ENCODE results near the gene CRHR1. TPM values are rescaled to one million over a fixed set of nuclear protein-coding genes. Genes with fewer than 3 reads are reported as not detected.

The CRHR1 gene
- total RNA-seq, 1 experiment from 2014 or later: 1.6 TPM

DNA sequence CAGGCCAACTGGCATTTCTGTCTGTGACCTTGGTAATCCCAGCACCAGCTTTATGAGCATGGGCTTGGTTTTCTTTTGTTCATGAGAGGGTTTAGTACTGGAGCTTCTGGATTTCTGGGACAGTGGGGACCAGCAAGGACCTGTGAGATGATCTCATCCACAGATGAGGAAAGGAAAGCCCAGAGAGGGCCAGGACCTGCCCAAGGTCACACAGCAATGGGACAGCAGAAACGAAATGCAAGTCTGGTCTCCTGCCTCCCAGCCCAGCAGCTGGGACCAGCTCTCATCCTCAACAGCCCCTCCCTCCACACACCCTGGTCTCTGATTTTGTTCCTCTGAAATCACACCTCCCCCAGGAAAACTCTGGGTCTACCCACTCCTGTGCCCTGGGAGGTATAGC lies 67.8 kb downstream of the CRHR1 start (continued):
- TF ChIP-seq, protein P1, sequence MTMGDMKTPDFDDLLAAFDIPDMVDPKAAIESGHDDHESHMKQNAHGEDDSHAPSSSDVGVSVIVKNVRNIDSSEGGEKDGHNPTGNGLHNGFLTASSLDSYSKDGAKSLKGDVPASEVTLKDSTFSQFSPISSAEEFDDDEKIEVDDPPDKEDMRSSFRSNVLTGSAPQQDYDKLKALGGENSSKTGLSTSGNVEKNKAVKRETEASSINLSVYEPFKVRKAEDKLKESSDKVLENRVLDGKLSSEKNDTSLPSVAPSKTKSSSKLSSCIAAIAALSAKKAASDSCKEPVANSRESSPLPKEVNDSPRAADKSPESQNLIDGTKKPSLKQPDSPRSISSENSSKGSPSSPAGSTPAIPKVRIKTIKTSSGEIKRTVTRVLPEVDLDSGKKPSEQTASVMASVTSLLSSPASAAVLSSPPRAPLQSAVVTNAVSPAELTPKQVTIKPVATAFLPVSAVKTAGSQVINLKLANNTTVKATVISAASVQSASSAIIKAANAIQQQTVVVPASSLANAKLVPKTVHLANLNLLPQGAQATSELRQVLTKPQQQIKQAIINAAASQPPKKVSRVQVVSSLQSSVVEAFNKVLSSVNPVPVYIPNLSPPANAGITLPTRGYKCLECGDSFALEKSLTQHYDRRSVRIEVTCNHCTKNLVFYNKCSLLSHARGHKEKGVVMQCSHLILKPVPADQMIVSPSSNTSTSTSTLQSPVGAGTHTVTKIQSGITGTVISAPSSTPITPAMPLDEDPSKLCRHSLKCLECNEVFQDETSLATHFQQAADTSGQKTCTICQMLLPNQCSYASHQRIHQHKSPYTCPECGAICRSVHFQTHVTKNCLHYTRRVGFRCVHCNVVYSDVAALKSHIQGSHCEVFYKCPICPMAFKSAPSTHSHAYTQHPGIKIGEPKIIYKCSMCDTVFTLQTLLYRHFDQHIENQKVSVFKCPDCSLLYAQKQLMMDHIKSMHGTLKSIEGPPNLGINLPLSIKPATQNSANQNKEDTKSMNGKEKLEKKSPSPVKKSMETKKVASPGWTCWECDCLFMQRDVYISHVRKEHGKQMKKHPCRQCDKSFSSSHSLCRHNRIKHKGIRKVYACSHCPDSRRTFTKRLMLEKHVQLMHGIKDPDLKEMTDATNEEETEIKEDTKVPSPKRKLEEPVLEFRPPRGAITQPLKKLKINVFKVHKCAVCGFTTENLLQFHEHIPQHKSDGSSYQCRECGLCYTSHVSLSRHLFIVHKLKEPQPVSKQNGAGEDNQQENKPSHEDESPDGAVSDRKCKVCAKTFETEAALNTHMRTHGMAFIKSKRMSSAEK (CRISPR knock-in tag; IDR thresholded peaks at IDR 0.05; ENCODE audit: borderline replicate concordance): no peak
- TF ChIP-seq E2F5 (CRISPR knock-in tag; IDR thresholded peaks at IDR 0.05): no peak
- no peak for TF ChIP-seq ATF2 (CRISPR knock-in tag; IDR thresholded peaks at IDR 0.05; ENCODE audit: borderline replicate concordance, low read depth)
- no peak for TF ChIP-seq ZNF138 (CRISPR knock-in tag; conservative IDR thresholded peaks at IDR 0.05)
- TF ChIP-seq, protein P2, sequence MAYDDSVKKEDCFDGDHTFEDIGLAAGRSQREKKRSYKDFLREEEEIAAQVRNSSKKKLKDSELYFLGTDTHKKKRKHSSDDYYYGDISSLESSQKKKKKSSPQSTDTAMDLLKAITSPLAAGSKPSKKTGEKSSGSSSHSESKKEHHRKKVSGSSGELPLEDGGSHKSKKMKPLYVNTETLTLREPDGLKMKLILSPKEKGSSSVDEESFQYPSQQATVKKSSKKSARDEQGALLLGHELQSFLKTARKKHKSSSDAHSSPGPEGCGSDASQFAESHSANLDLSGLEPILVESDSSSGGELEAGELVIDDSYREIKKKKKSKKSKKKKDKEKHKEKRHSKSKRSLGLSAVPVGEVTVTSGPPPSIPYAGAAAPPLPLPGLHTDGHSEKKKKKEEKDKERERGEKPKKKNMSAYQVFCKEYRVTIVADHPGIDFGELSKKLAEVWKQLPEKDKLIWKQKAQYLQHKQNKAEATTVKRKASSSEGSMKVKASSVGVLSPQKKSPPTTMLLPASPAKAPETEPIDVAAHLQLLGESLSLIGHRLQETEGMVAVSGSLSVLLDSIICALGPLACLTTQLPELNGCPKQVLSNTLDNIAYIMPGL (CRISPR knock-in tag; IDR thresholded peaks at IDR 0.05): no peak

- no peak for TF ChIP-seq NR3C1 (CRISPR knock-in tag; conservative IDR thresholded peaks at IDR 0.05; ENCODE audit: low read depth)
- no peak for TF ChIP-seq ZNF425 (CRISPR knock-in tag; conservative IDR thresholded peaks at IDR 0.05)
- peak; percentile 89 for TF ChIP-seq CTCF (IDR thresholded peaks at IDR 0.05)
- peaks cover 5% of the 10 kb centered on the region for H3K27me3 Mint-ChIP-seq (ENCODE audit: low read depth)
- DNase-seq (ENCODE audit: low spot score): peak; percentile 76
- no peak overlapping the region for H3K4me3 Mint-ChIP-seq
- CTCF ChIA-PET: interaction anchor here (0.6 to 2.8 kb wide), 29 partner anchors 8 to 717 kb away, joined by 3 to 23 read pairs (median 5); partner anchors contain the start of genes ACBD4, CRHR1 and SPPL2C
- H3K9me3 Mint-ChIP-seq: peaks cover 6% of the 10 kb centered on the region
- H3K4me1 Mint-ChIP-seq: no peaks in the 10 kb centered on the region
- POLR2A ChIA-PET: no interaction called here
- H3K27ac Mint-ChIP-seq: no peak overlapping the region
- ATAC-seq: peak; percentile 65
- no peaks in the 10 kb centered on the region for H3K36me3 Mint-ChIP-seq
Observed at GRCh38 chr17:45852535-45853297, 68.6 kb downstream of the CRHR1 start.
